Mucosa of rectum (tissue), 2 donors: Measurements from ENCODE around the gene ELMOD3.
A peak's percentile ranks its signal among the peaks of the same experiment; 100 is the strongest.
"Not testable (repeated sequence)": the region's sequence is repeated elsewhere in the genome, so short reads cannot be mapped to it uniquely, and the experiment has no call there.

ENCODE experiments used
- H3K27ac ChIP-seq, 2 donors: one replicate each; pipeline ENCODE4 v1.7.0; 2013; ENCODE audit warnings: inconsistent platforms in 2 of 2, low read depth in 2 of 2, low read length in 2 of 2
- H3K27me3 ChIP-seq, 2 donors: one replicate each; pipeline ENCODE4 v1.7.0; 2013; ENCODE audit warnings: low read length in 2 of 2; ENCODE audit not compliant: control insufficient read depth in 2 of 2, insufficient read depth in 2 of 2
- H3K36me3 ChIP-seq, 2 donors: one replicate each; pipeline ENCODE4 v1.7.0; 2013; ENCODE audit warnings: low read length in 2 of 2; ENCODE audit not compliant: control insufficient read depth in 2 of 2, insufficient read depth in 2 of 2
- H3K4me1 ChIP-seq, 2 donors: one replicate each; pipeline ENCODE4 v1.7.0; 2013; ENCODE audit warnings: low read length in 2 of 2, mild to moderate bottlenecking in 1 of 2; ENCODE audit not compliant: control insufficient read depth in 2 of 2, insufficient read depth in 2 of 2
- H3K4me3 ChIP-seq, 2 donors: one replicate each; pipeline ENCODE4 v1.7.0; 2013; ENCODE audit warnings: low read length in 2 of 2
- H3K9ac ChIP-seq, 2 donors: one replicate each; pipeline ENCODE4 v1.7.0; 2013; ENCODE audit warnings: low read length in 2 of 2, low read depth in 1 of 2, mild to moderate bottlenecking in 1 of 2
- H3K9me3 ChIP-seq, 2 donors: one replicate each; pipeline ENCODE4 v1.7.0; 2013; ENCODE audit warnings: low read length in 2 of 2; ENCODE audit not compliant: control insufficient read depth in 2 of 2
- donor health status: healthy.
- donor health status: Normal muscosa, but diverticular disease.

ELMOD3 gene

DNA sequence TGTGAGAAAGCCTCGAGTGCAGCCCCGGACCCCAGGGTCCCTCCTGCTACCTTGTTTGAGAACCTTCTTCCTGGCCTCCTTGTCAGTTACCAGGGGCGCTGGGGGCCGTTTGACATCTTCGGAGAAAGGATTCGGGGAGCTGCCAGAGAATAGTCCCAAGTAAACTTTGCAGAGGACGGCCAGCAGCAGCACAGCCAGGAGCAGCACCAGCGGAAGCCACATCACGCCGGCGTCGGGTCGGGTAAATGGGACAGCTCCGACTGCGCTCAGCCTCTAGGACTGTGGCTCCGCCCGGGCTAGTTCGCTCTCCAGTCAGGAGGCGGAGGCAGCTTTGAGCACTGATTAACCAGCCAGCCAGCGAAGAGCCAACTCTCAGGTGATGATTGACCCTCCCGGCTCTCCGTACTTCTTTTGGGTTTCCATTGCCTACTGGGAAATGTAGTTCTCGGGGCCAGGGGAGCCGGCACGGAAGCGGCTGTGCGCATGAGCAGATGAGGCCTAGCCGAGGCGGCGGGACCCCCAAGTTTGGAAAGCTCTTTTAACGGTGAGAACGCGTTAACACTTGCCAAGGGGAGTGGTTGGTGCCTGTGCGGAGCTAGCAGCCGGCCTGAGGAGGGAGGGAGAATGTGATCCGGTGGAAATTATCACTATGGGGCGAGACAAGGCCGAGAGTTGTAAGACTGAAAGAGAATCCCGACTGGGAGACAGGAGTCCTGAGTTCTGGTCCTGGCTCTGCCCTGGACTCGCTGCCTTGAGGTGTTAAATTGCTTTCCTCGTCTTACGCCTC is at the start of gene ELMOD3, which contains the start of gene RETSAT:
ELMOD3 (plus strand) TSS at position 484 of the 787 bp plus-strand sequence. CDS start 2,430 bp downstream, outside the sequence.
RETSAT (minus strand) TSS at position 243 of the 787 bp plus-strand sequence; CDS start at position 222, 21 bp downstream.
- peak within 1 kb of the TSS; percentile 92 to 96 for H3K27ac ChIP-seq
- no peaks in the 10 kb centered on the region for H3K27me3 ChIP-seq
- peaks cover 30 to 35% of the 10 kb centered on the region in 2 donors for H3K36me3 ChIP-seq
- H3K4me1 ChIP-seq, result peaks cover 13 to 16% of the 10 kb centered on the region in 2 donors
- peak within 1 kb of the TSS; percentile 94 to 96 for H3K9ac ChIP-seq
- peak within 1 kb of the TSS; percentile 97 to 100 for H3K4me3 ChIP-seq
- no peaks in the 10 kb centered on the region for H3K9me3 ChIP-seq

DNA sequence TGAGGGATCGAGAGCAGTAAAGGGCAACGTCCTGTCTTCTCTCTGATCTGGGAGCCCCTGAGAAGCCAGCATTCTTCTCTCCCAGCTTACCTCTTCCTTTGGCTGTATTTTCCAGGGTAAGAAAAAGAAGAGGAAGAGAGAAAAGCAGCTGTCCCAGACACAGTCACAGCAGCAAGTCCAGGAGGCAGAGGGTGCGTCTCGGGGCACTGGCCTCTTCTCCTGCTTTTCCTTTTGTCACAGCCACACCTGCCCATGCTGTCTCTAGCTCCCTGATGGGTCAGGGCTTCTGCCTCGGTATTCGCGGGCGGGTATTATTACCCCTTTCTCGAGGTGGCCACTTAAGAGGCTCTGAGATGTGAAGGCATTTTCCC is 47.1 kb upstream of the ELMOD3 start:
- no peaks in the 10 kb centered on the region for H3K27me3 ChIP-seq
- H3K9me3 ChIP-seq, result no peaks in the 10 kb centered on the region
- H3K27ac ChIP-seq, result peak overlapping the region; percentile 88 to 96
- H3K4me1 ChIP-seq, result peaks cover 21 to 23% of the 10 kb centered on the region in 2 donors
- H3K9ac ChIP-seq, result peak overlapping the region; percentile 77 to 80
- peak overlapping the region; percentile 31 to 74 for H3K4me3 ChIP-seq
- H3K36me3 ChIP-seq, result peaks cover 0 to 3% of the 10 kb centered on the region in 2 donors

DNA sequence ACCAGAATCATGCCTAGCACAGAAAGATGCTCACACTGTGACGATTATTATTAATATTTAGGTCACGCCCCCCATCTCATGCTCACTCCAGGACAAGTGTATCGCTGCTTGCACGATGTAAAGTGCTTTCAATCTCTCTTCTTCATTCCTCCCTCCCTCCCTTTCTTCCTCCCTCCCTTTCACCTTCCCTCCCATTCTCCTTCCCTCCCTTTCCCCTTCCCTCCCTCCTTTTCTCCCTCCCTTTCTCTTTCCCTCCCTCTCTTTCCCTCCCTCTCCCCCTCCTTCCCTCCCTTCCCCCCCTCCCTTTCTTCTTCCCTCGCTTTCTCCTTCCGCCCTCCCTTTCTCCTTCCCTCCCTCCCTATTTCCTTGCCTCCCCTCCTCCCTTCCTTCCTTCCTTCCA is 46.4 kb upstream of the ELMOD3 start:
- Histone ChIP-seq H3K4me3 (no peak overlapping the region), H3K9me3 (no peaks in the 10 kb centered on the region), H3K36me3 (peaks cover 0 to 3% of the 10 kb centered on the region in 2 donors), H3K27me3 (no peaks in the 10 kb centered on the region), H3K4me1 (peaks cover 21 to 23% of the 10 kb centered on the region in 2 donors), H3K27ac (peak overlapping the region in 1 of 2 donors; percentile 96), H3K9ac (no peak overlapping the region)

DNA sequence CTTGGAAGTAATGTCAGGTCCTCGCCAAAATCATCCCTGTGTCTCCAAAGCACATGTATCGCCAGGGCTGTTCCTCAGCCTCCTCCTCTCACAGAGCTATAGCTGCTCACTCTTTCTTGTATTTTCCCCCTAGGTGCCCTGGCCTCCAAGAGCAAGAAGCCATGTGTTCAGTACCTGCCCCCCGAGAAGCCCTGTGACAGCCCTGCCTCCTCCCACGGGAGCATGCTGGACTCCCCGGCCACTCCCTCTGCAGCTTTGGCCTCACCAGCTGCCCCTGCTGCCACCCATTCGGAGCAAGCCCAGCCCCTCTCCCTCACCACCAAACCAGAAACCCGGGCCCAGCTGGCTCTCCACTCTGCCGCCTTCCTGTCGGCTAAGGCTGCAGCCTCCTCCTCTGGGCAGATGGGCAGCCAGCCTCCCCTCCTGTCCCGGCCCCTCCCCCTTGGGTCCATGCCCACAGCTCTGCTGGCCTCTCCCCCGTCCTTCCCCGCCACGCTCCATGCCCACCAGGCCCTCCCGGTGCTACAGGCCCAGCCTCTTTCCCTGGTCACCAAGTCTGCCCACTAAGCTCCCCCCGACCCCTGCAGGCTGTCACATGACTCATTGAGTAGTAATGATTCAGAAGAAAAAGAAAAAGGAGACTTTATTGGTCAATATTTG is 45.5 kb upstream of the ELMOD3 start:
- H3K36me3 ChIP-seq, result peaks cover 0 to 3% of the 10 kb centered on the region in 2 donors
- H3K27ac ChIP-seq, result peak overlapping the region in 1 of 2 donors; percentile 68
- H3K4me3 ChIP-seq, result peak overlapping the region; percentile 11 to 44
- peaks cover 21 to 23% of the 10 kb centered on the region in 2 donors for H3K4me1 ChIP-seq
- peak overlapping the region; percentile 7 to 14 for H3K9ac ChIP-seq
- H3K27me3 ChIP-seq, result no peaks in the 10 kb centered on the region
- H3K9me3 ChIP-seq, result no peaks in the 10 kb centered on the region

DNA sequence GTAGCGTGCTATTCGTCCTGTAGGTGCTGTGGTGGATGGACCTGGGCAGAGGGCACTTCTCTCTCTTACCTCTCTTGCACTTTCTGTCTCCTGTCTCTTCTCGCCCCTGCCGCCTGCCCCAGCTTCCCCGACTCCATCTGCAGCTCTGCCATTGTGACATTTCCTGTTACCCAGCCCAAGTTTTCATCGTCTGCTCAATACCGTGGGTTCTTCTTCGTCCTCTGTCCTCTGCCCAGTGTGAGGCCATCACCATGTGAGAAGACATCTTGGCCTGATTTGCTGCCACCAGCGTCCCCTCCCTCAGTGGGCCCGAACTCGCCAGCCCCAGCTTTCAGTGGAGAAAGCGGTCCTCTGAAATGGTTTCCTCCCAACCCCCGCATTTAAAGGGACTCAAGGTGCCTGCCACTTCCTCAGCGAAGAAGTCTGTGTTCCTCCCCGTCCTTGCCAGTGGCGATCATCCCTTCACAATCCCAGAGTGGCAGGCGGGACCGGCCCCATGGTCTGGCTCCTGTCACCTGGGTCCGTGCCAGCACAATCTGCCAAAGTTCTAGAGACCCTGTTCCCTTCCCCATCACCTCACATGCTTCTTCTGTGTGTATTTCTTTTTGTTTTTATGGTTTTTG is 44.8 kb upstream of the ELMOD3 start:
- Histone ChIP-seq H3K27me3 (no peaks in the 10 kb centered on the region), H3K9me3 (no peaks in the 10 kb centered on the region), H3K9ac (peak overlapping the region in 1 of 2 donors; percentile 14), H3K4me3 (peak overlapping the region; percentile 1 to 44), H3K4me1 (peaks cover 21 to 25% of the 10 kb centered on the region in 2 donors), H3K36me3 (peaks cover 5 to 8% of the 10 kb centered on the region in 2 donors), H3K27ac (peak overlapping the region in 1 of 2 donors; percentile 68)

DNA sequence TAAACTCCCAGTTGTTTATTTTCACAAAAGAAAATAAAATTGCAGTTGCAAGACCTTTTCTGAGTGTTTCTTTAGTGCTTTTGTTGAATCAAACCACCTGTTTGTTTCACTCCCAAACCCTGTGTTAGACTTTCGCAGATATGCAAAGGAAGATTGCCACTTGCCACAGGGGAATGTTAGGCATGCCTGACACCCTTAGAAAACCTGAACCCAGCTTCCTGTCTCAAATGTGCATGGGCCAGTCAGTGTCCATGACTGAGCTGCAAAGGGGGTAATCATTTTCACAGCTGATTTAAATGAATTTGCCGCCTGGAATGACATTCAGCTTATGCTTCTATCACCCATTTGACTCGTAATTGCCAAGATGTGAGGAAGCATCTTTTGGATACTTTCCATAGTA is 44.2 kb upstream of the ELMOD3 start:
- H3K9me3 ChIP-seq, result no peaks in the 10 kb centered on the region
- H3K36me3 ChIP-seq, result peaks cover 10 to 13% of the 10 kb centered on the region in 2 donors
- peak overlapping the region in 1 of 2 donors; percentile 68 for H3K27ac ChIP-seq
- H3K4me3 ChIP-seq, result no peak overlapping the region
- peaks cover 21 to 25% of the 10 kb centered on the region in 2 donors for H3K4me1 ChIP-seq
- no peak overlapping the region for H3K9ac ChIP-seq
- H3K27me3 ChIP-seq, result no peaks in the 10 kb centered on the region

DNA sequence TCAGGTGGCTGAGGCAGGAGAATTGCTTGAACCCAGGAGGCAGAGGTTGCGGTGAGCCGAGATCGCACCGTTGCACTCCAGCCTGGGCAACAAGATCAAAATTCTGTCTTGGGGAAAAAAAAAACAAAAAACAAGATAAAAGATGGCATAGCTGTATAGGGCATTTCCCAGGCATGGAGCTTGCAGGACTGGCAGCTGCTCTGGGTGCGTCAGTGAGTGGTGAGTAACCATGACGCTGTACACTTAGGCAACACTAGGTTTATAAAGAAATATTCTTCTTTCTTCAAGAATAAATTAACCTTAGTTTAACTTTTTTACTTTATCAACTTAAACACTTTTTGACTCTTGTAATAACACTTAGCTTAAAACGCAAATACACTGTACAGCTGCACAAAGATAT is 42.2 kb upstream of the ELMOD3 start:
- H3K36me3 ChIP-seq, result peaks cover 14 to 24% of the 10 kb centered on the region in 2 donors
- H3K4me1 ChIP-seq, result peaks cover 15 to 16% of the 10 kb centered on the region in 2 donors
- no peak overlapping the region for H3K4me3 ChIP-seq
- no peak overlapping the region for H3K9ac ChIP-seq
- no peaks in the 10 kb centered on the region for H3K9me3 ChIP-seq
- H3K27ac ChIP-seq, result no peak overlapping the region
- no peaks in the 10 kb centered on the region for H3K27me3 ChIP-seq

DNA sequence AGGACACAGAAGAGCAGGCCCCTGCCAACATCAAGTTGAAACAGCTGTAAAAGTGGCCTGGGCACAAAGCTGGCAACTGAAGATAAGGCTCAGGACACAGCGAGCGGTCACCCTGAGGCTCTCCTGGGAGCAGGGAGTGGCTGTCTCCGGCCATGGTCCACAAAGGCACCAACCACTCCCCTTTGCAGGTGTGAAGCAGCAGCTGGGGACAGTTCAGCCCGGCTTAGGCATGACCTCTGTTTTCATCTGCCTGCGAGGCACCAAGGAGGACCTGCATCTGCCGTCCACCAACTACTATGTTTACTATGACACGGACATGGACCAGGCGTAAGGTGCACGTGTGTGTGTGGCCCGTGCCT is 39.7 kb upstream of the ELMOD3 start:
- Histone ChIP-seq H3K27ac (no peak overlapping the region), H3K27me3 (no peaks in the 10 kb centered on the region), H3K9ac (no peak overlapping the region), H3K9me3 (no peaks in the 10 kb centered on the region), H3K36me3 (peaks cover 27 to 42% of the 10 kb centered on the region in 2 donors), H3K4me3 (no peak overlapping the region), H3K4me1 (peaks cover 2 to 3% of the 10 kb centered on the region in 2 donors)

DNA sequence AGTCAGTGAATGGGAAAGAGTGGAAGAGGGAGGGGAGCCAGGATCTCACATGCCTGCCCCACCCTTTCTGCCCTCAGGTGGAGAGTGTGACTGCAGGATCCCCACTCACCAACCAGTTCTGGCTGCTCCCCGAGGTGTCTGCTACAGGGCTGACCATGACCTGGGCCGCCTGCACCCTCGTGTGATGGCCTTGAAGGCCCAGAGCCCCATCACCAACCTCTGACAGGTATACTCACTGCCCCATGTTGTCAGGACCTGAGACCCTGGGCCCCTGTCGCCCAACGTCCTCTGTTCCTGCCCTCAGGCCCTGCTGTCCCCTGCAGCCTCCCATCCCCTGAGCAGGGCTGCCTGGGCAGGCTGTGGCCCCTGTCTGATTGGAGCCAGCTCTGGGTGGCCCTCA is 38.6 kb upstream of the ELMOD3 start:
- H3K27ac ChIP-seq, H3K4me3 ChIP-seq, H3K9ac ChIP-seq, H3K4me1 ChIP-seq, H3K27me3 ChIP-seq, H3K9me3 ChIP-seq: not testable (repeated sequence)
- peaks cover 37 to 52% of the 10 kb centered on the region in 2 donors for H3K36me3 ChIP-seq
